Neural cell (in vitro differentiated cells): ENCODE data around the gene SHPK. TPM values are rescaled to one million over a fixed set of nuclear protein-coding genes. Genes with fewer than 3 reads are reported as not detected.

ENCODE experiments used
- H2AFZ ChIP-seq: fragments of 200-600, 300-800 bp; sonication (generic), shearing (Covaris generic); 2 replicates; pipeline ENCODE4 v1.6.0; 2014; ENCODE audit warnings: low read depth, mild to moderate bottlenecking, antibody characterized with exemption, low read length, moderate library complexity
- H3F3A ChIP-seq: fragments of 200-600 bp; shearing (Covaris generic); 2 replicates; pipeline ENCODE4 v1.6.1; 2016; ENCODE audit warnings: mild to moderate bottlenecking, moderate library complexity, mixed read lengths, antibody characterized with exemption, low read length; ENCODE audit not compliant: insufficient read depth, poor library complexity, severe bottlenecking
- H3K27ac ChIP-seq: fragments of 200-600, 300-800 bp; sonication (generic), shearing (Covaris generic); 2 replicates; pipeline ENCODE4 v1.5.1; 2014; ENCODE audit warnings: mild to moderate bottlenecking, low read length, moderate library complexity
- H3K27me3 ChIP-seq: fragments of 300-800, 200-600 bp; sonication (generic), shearing (Covaris generic); 2 replicates; pipeline ENCODE4 v1.6.0; 2014; ENCODE audit warnings: mild to moderate bottlenecking, low read depth, low read length, moderate library complexity; ENCODE audit not compliant: insufficient read depth
- H3K36me3 ChIP-seq: fragments of 300-800, 200-600 bp; sonication (generic), shearing (Covaris generic); 2 replicates; pipeline ENCODE4 v1.5.1; 2014; ENCODE audit warnings: mild to moderate bottlenecking, antibody characterized with exemption, low read length, moderate library complexity; ENCODE audit not compliant: insufficient read depth
- H3K4me2 ChIP-seq: fragments of 300-800, 200-600 bp; sonication (generic), shearing (Covaris generic); 2 replicates; pipeline ENCODE4 v1.6.0; 2014; ENCODE audit warnings: mild to moderate bottlenecking, low read length
- H3K4me3 ChIP-seq: fragments of 300-800, 200-600 bp; sonication (generic), shearing (Covaris generic); 2 replicates; pipeline ENCODE4 v1.5.1; 2014; ENCODE audit warnings: mild to moderate bottlenecking, low read length, moderate library complexity
- H3K79me2 ChIP-seq: fragments of 200-600 bp; shearing (Covaris generic); replicated peaks from 2 replicates; pipeline ENCODE4 v1.6.0; 2014; ENCODE audit warnings: mild to moderate bottlenecking, low read length, moderate library complexity; ENCODE audit not compliant: insufficient read depth
- H3K9ac ChIP-seq: fragments of 300-800, 200-600 bp; sonication (generic), shearing (Covaris generic); 2 replicates; pipeline ENCODE4 v1.6.1; 2016; ENCODE audit warnings: mild to moderate bottlenecking, low read length, mixed read lengths
- H3K9me2 ChIP-seq: fragments of 200-600 bp; shearing (Covaris generic); 2 replicates; pipeline ENCODE4 v1.6.1; 2016; ENCODE audit warnings: mild to moderate bottlenecking, low read length, mixed read lengths; ENCODE audit not compliant: insufficient read depth
- H3K9me3 ChIP-seq: fragments of 200-600, 300-800 bp; sonication (generic), shearing (Covaris generic); 2 replicates; pipeline ENCODE4 v1.6.1; 2016; ENCODE audit warnings: mild to moderate bottlenecking, mixed run types, low read length, moderate library complexity, mixed read lengths
- H4K20me1 ChIP-seq: fragments of 200-600 bp; shearing (Covaris generic); 2 replicates; pipeline ENCODE4 v1.6.1; 2016; ENCODE audit warnings: mild to moderate bottlenecking, mixed run types; ENCODE audit not compliant: insufficient read depth
- CTCF ChIP-seq: fragments of 450-650 bp; IDR thresholded peaks from 2 replicates; pipeline ENCODE4 v1.5.1; 2014; ENCODE audit warnings: antibody characterized with exemption, mild to moderate bottlenecking, moderate library complexity; ENCODE audit not compliant: poor library complexity, severe bottlenecking
- EP300 ChIP-seq: fragments of 450-650 bp; conservative IDR thresholded peaks from 2 replicates; pipeline ENCODE4 v1.6.1; 2014; ENCODE audit warnings: antibody characterized with exemption, mild to moderate bottlenecking, moderate library complexity; ENCODE audit not compliant: poor library complexity, severe bottlenecking
- EZH2 ChIP-seq: fragments of 200-600, 300-800 bp; shearing (Covaris generic), sonication (generic); IDR thresholded peaks from 2 replicates; pipeline ENCODE4 v1.6.1; 2014; ENCODE audit warnings: antibody characterized with exemption, low read length, borderline replicate concordance, mild to moderate bottlenecking; ENCODE audit not compliant: insufficient read depth, poor library complexity, severe bottlenecking
- MXI1 ChIP-seq: fragments of 450-650 bp; conservative IDR thresholded peaks from 2 replicates; pipeline ENCODE4 v1.6.1; 2014; ENCODE audit warnings: antibody characterized with exemption, mild to moderate bottlenecking; ENCODE audit not compliant: poor library complexity, severe bottlenecking
- POLR2AphosphoS5 ChIP-seq: IDR thresholded peaks from 2 replicates; pipeline ENCODE4 v1.6.1; 2012
- RAD21 ChIP-seq: fragments of 450-650 bp; conservative IDR thresholded peaks from 2 replicates; pipeline ENCODE4 v1.6.1; 2014; ENCODE audit warnings: antibody characterized with exemption, mild to moderate bottlenecking, moderate library complexity
- REST ChIP-seq: IDR thresholded peaks from 2 replicates; pipeline ENCODE4 v1.6.1; 2012; ENCODE audit warnings: borderline replicate concordance
- SMC3 ChIP-seq: fragments of 450-650 bp; conservative IDR thresholded peaks from 2 replicates; pipeline ENCODE4 v1.6.1; 2014; ENCODE audit warnings: antibody characterized with exemption, mild to moderate bottlenecking, moderate library complexity; ENCODE audit not compliant: poor library complexity
- TAF1 ChIP-seq: IDR thresholded peaks from 2 replicates; pipeline ENCODE4 v1.6.1; 2012; ENCODE audit warnings: low read depth
- polyA plus RNA-seq: library from polyadenylated mRNA; depleted of rRNA; stranded (reverse); fragments of >200 nt; gene quantifications from 2 replicates; pipeline ENCODE4 v1.2.3, GENCODE V29; 2014

Gene SHPK
- polyA plus RNA-seq, 1 donor from 2014 or later: 14.3 TPM

GRCh38 chr17:3681057-3681456 is 45.0 kb upstream of the SHPK start:
- H3K36me3 ChIP-seq: no peaks in the 10 kb centered on the region
- H3K79me2 ChIP-seq: no peaks in the 10 kb centered on the region
- H3K9ac ChIP-seq: no peak overlapping the region
- no peaks in the 10 kb centered on the region for H3K27me3 ChIP-seq
- no peak overlapping the region for H3K4me2 ChIP-seq
- no peaks in the 10 kb centered on the region for H4K20me1 ChIP-seq
- no peak for TF ChIP-seq TAF1
- no peak for TF ChIP-seq MXI1
- TF ChIP-seq RAD21: no peak
- no peak for TF ChIP-seq REST
- no peak for TF ChIP-seq SMC3
- TF ChIP-seq CTCF: no peak
- TF ChIP-seq POLR2AphosphoS5: no peak
- no peak for TF ChIP-seq EZH2
- TF ChIP-seq EP300: no peak
- H3F3A ChIP-seq: no peaks in the 10 kb centered on the region
- no peak overlapping the region for H3K27ac ChIP-seq
- no peak overlapping the region for H3K4me3 ChIP-seq
- no peaks in the 10 kb centered on the region for H3K9me2 ChIP-seq
- H3K9me3 ChIP-seq: no peaks in the 10 kb centered on the region
- H2AFZ ChIP-seq: no peak overlapping the region

- no peak overlapping the region for H3K4me2 ChIP-seq
- no peaks in the 10 kb centered on the region for H3K9me2 ChIP-seq
- no peak for TF ChIP-seq REST
- no peak for TF ChIP-seq RAD21
- TF ChIP-seq TAF1: no peak
- TF ChIP-seq EZH2: no peak
- TF ChIP-seq EP300: no peak
- no peak for TF ChIP-seq MXI1
- no peak for TF ChIP-seq CTCF
- no peak for TF ChIP-seq SMC3
- no peak for TF ChIP-seq POLR2AphosphoS5
- H3K9ac ChIP-seq: no peak overlapping the region
- H3K36me3 ChIP-seq: no peaks in the 10 kb centered on the region
- no peaks in the 10 kb centered on the region for H3K27me3 ChIP-seq
- no peak overlapping the region for H3K4me3 ChIP-seq
- H3K79me2 ChIP-seq: no peaks in the 10 kb centered on the region
- H2AFZ ChIP-seq: no peak overlapping the region
- no peaks in the 10 kb centered on the region for H3F3A ChIP-seq
- no peaks in the 10 kb centered on the region for H3K9me3 ChIP-seq
- H3K27ac ChIP-seq: no peak overlapping the region
- no peaks in the 10 kb centered on the region for H4K20me1 ChIP-seq
Observed at GRCh38 chr17:3679531-3680126, 43.6 kb upstream of the SHPK start.
